H1 (cell line): ENCODE results near the gene TFG. TPM values are rescaled to one million over a fixed set of nuclear protein-coding genes. Genes with fewer than 3 reads are reported as not detected.
A peak's percentile ranks its signal among the peaks of the same experiment; 100 is the strongest.

Experiments
- CTCF ChIA-PET: fragments of 300-600 bp; sonication (Branson Sonifier 250); formaldehyde crosslinking; loops from one replicate; lab custom pipeline; 2021; ENCODE audit not compliant: partially characterized antibody; lab: Charles Lee
- POLR2A ChIA-PET: fragments of 300-600 bp; sonication (Branson Sonifier 250); formaldehyde crosslinking; loops from one replicate; lab custom pipeline; 2021; ENCODE audit warnings: inconsistent platforms; ENCODE audit not compliant: partially characterized antibody; lab: Charles Lee
- DNase-seq, 2 experiments: peaks; one replicate each; pipeline versions ENCODE4 v3.0.0 to v3.0.0-alpha.2; 2010 to 2022; ENCODE audit warnings: low spot score in 2 of 2, low read depth in 1 of 2, mixed read lengths in 1 of 2
- FAIRE-seq: peaks from 2 replicates; lab custom pipeline; 2011; peaks lifted over from hg19 to GRCh38; lab: Jason Lieb, UNC
- H2AFZ ChIP-seq: 2 replicates; pipeline ENCODE4 v1.8.1; 2012; ENCODE audit warnings: low read length, inconsistent platforms
- H2AK5ac ChIP-seq: 2 replicates; pipeline ENCODE4 v1.6.1; 2013; ENCODE audit warnings: low read depth, low read length
- H2BK120ac ChIP-seq: replicated peaks from 2 replicates; pipeline ENCODE3; 2013; ENCODE audit warnings: low read depth, low read length, inconsistent platforms
- H2BK12ac ChIP-seq: 2 replicates; pipeline ENCODE4 v1.6.1; 2013; ENCODE audit warnings: low read depth, low read length
- H2BK15ac ChIP-seq: 2 replicates; pipeline ENCODE4 v1.6.1; 2013; ENCODE audit warnings: low read length
- H2BK20ac ChIP-seq: 2 replicates; pipeline ENCODE4 v1.6.1; 2013; ENCODE audit warnings: low read length
- H2BK5ac ChIP-seq: 2 replicates; pipeline ENCODE4 v1.6.1; 2013; ENCODE audit warnings: low read depth, low read length
- H3K14ac ChIP-seq: 2 replicates; pipeline ENCODE4 v1.6.1; 2013; ENCODE audit warnings: inconsistent platforms; ENCODE audit not compliant: insufficient read length
- H3K18ac ChIP-seq: 2 replicates; pipeline ENCODE4 v1.6.1; 2013; ENCODE audit warnings: low read length; ENCODE audit errors: extremely low read depth
- H3K23ac ChIP-seq: 2 replicates; pipeline ENCODE4 v1.6.1; 2013; ENCODE audit warnings: inconsistent platforms; ENCODE audit not compliant: insufficient read length
- H3K23me2 ChIP-seq: 2 replicates; pipeline ENCODE4 v1.6.1; 2013; ENCODE audit warnings: low read depth, low read length
- H3K27ac ChIP-seq: 2 replicates; pipeline ENCODE4 v1.6.1; 2011; ENCODE audit warnings: low read depth, low read length, inconsistent platforms
- H3K27me3 ChIP-seq, 4 experiments: replicated peaks in 1 of 4; 1 replicate in 1 of 4; 2 replicates in 3 of 4; pipeline versions ENCODE4 v1.6.1 to v1.8.1; 2011 to 2013; ENCODE audit warnings: low read length in 3 of 4, mild to moderate bottlenecking in 3 of 4, inconsistent platforms in 2 of 4, mixed read lengths in 2 of 4, moderate library complexity in 1 of 4; ENCODE audit not compliant: control insufficient read depth in 3 of 4, insufficient read depth in 3 of 4; ENCODE audit errors: extremely low read depth in 1 of 4
- H3K36me3 ChIP-seq, 4 experiments: 2 replicates each; pipeline versions ENCODE4 v1.6.1 to v1.8.1; 2011 to 2013; ENCODE audit warnings: mild to moderate bottlenecking in 4 of 4, low read length in 3 of 4, moderate library complexity in 2 of 4, control low read depth in 1 of 4, inconsistent platforms in 1 of 4; ENCODE audit not compliant: insufficient read depth in 4 of 4, control insufficient read depth in 2 of 4
- H3K4ac ChIP-seq: replicated peaks from 2 replicates; pipeline ENCODE3; 2013; ENCODE audit warnings: low read length, low read depth, mixed read lengths, inconsistent platforms; ENCODE audit not compliant: insufficient read length
- H3K4me1 ChIP-seq, 4 experiments: replicated peaks in 1 of 4; 1 replicate in 1 of 4; 2 replicates in 3 of 4; pipeline versions ENCODE4 v1.6.1 to v1.8.1; 2011 to 2013; ENCODE audit warnings: low read length in 3 of 4, inconsistent platforms in 2 of 4, mixed read lengths in 1 of 4; ENCODE audit not compliant: insufficient read depth in 4 of 4, control insufficient read depth in 3 of 4
- H3K4me2 ChIP-seq, 2 experiments: 2 replicates each; pipeline versions ENCODE4 v1.6.1 to v1.8.1; 2011 to 2013; ENCODE audit warnings: low read depth in 2 of 2, low read length in 2 of 2, control low read depth in 1 of 2, inconsistent platforms in 1 of 2, mild to moderate bottlenecking in 1 of 2; ENCODE audit not compliant: insufficient read depth in 1 of 2
- H3K4me3 ChIP-seq, 4 experiments: fragments of 200-600, 300-600 bp in 1 of 4; sonication (generic), shearing (Covaris generic), sonication (Bioruptor Twin) in 1 of 4; 2 replicates each; pipeline versions ENCODE4 v1.5.1 to v1.8.1; 2011 to 2016; ENCODE audit warnings: low read length in 4 of 4, low read depth in 3 of 4, control low read depth in 2 of 4, inconsistent platforms in 2 of 4, mild to moderate bottlenecking in 2 of 4, mixed read lengths in 1 of 4, moderate library complexity in 1 of 4; ENCODE audit not compliant: insufficient read depth in 2 of 4; ENCODE audit errors: extremely low read depth in 1 of 4
- H3K56ac ChIP-seq: replicated peaks from 2 replicates; pipeline ENCODE3; 2013; ENCODE audit warnings: low read depth, mild to moderate bottlenecking, mixed read lengths, low read length, inconsistent platforms; ENCODE audit not compliant: insufficient read length
- H3K79me1 ChIP-seq: 2 replicates; pipeline ENCODE4 v1.6.1; 2013; ENCODE audit warnings: low read depth, low read length, control low read depth
- H3K79me2 ChIP-seq, 2 experiments: 2 replicates each; pipeline versions ENCODE4 v1.6.1 to v1.8.1; 2012 to 2013; ENCODE audit warnings: low read length in 2 of 2, mild to moderate bottlenecking in 2 of 2, inconsistent platforms in 1 of 2; ENCODE audit not compliant: insufficient read depth in 2 of 2, control insufficient read depth in 1 of 2
- H3K9ac ChIP-seq, 4 experiments: replicated peaks in 1 of 4; 1 replicate in 1 of 4; 2 replicates in 3 of 4; pipeline versions ENCODE4 v1.6.1 to v1.8.1; 2011 to 2013; ENCODE audit warnings: low read depth in 3 of 4, low read length in 3 of 4, control low read depth in 2 of 4, mild to moderate bottlenecking in 2 of 4, moderate library complexity in 2 of 4, inconsistent platforms in 1 of 4; ENCODE audit errors: extremely low read depth in 1 of 4
- H3K9me3 ChIP-seq, 2 experiments: 2 replicates each; pipeline versions ENCODE4 v1.6.1 to v1.8.1; 2012 to 2013; ENCODE audit warnings: mild to moderate bottlenecking in 2 of 2, moderate library complexity in 2 of 2, control low read depth in 1 of 2, inconsistent platforms in 1 of 2, low read depth in 1 of 2, low read length in 1 of 2, mixed read lengths in 1 of 2; ENCODE audit not compliant: insufficient read depth in 2 of 2
- H4K20me1 ChIP-seq, 2 experiments: replicated peaks in 1 of 2; 2 replicates each; pipeline versions ENCODE3 to v1.8.1; 2011 to 2013; ENCODE audit warnings: inconsistent platforms in 2 of 2, low read length in 2 of 2, mild to moderate bottlenecking in 1 of 2; ENCODE audit not compliant: insufficient read depth in 2 of 2, control insufficient read depth in 1 of 2
- H4K5ac ChIP-seq: 2 replicates; pipeline ENCODE4 v1.6.1; 2013; ENCODE audit warnings: low read length, low read depth, mixed read lengths, inconsistent platforms; ENCODE audit not compliant: insufficient read length
- H4K8ac ChIP-seq: 2 replicates; pipeline ENCODE4 v1.8.0; 2013; ENCODE audit warnings: mild to moderate bottlenecking, moderate library complexity, low read length, inconsistent platforms; ENCODE audit not compliant: insufficient read depth; ENCODE audit errors: extremely low read depth
- H4K91ac ChIP-seq: replicated peaks from 2 replicates; pipeline ENCODE3; 2013; ENCODE audit warnings: low read length, mixed read lengths, inconsistent platforms; ENCODE audit not compliant: insufficient read length
- CEBPB ChIP-seq: IDR thresholded peaks from 2 replicates; pipeline ENCODE4 v1.6.1; 2012; ENCODE audit warnings: low read depth, low read length
- CTBP2 ChIP-seq: IDR thresholded peaks from 2 replicates; pipeline ENCODE4 v1.7.0; 2011; ENCODE audit warnings: borderline replicate concordance, mild to moderate bottlenecking, moderate library complexity, mixed read lengths, low read length; ENCODE audit not compliant: insufficient read depth, insufficient read length
- CTCF ChIP-seq, 3 experiments: IDR thresholded peaks; 1 replicate in 2 of 3; 2 replicates in 1 of 3; pipeline versions ENCODE4 v1.5.1 to v1.6.1; 2011; ENCODE audit warnings: low read length in 3 of 3, mild to moderate bottlenecking in 3 of 3, inconsistent platforms in 2 of 3, low read depth in 1 of 3, moderate library complexity in 1 of 3; ENCODE audit not compliant: insufficient read depth in 1 of 3; ENCODE audit errors: control extremely low read depth in 1 of 3
- GABPA ChIP-seq: IDR thresholded peaks from 2 replicates; pipeline ENCODE4 v1.6.1; 2011; ENCODE audit warnings: mild to moderate bottlenecking, low read length, moderate library complexity, borderline replicate concordance; ENCODE audit not compliant: insufficient read depth
- GTF2F1 ChIP-seq: IDR thresholded peaks from 2 replicates; pipeline ENCODE4 v1.6.1; 2012; ENCODE audit warnings: low read depth, low read length, improper control_type of control experiment, borderline replicate concordance
- KDM5A ChIP-seq: fragments of 200-600 bp; IDR thresholded peaks from 2 replicates; pipeline ENCODE4 v1.7.1; 2012; ENCODE audit warnings: mild to moderate bottlenecking, low read length, inconsistent platforms, mixed read lengths
- POLR2AphosphoS5 ChIP-seq: IDR thresholded peaks from 2 replicates; pipeline ENCODE4 v1.6.1; 2011; ENCODE audit warnings: low read depth, low read length
- SAP30 ChIP-seq: fragments of 300-600 bp; sonication (generic); IDR thresholded peaks from 2 replicates; pipeline ENCODE4 v1.7.1; 2012; ENCODE audit warnings: low read length, moderate library complexity, mild to moderate bottlenecking, inconsistent platforms; ENCODE audit not compliant: insufficient read depth, insufficient replicate concordance
- SIN3A ChIP-seq, 2 experiments: IDR thresholded peaks in 1 of 2; conservative IDR thresholded peaks in 1 of 2; 2 replicates each; pipeline ENCODE4 v1.6.1; 2011 to 2012; ENCODE audit warnings: low read length in 2 of 2, improper control_type of control experiment in 1 of 2, low read depth in 1 of 2, mild to moderate bottlenecking in 1 of 2
- TBP ChIP-seq: IDR thresholded peaks from 2 replicates; pipeline ENCODE4 v1.6.1; 2011; ENCODE audit warnings: low read depth, low read length, improper control_type of control experiment
- WGBS, 2 experiments: shearing (Covaris generic) in 1 of 2; methylation state at CpG; one replicate each; pipeline versions ENCODE4 v1.1.6 to v1.1.7; 2013 to 2015; ENCODE audit warnings: low lambda C conversion rate in 2 of 2, mixed read lengths in 2 of 2, inconsistent platforms in 1 of 2, low coverage in 1 of 2, missing lambda C conversion rate in 1 of 2; ENCODE audit not compliant: insufficient replicate concordance in 2 of 2, insufficient coverage in 1 of 2, insufficient read length in 1 of 2; ENCODE audit errors: extremely low coverage in 1 of 2, missing lambda C conversion rate in 1 of 2; 5-methylcytosine and 5-hydroxymethylcytosine counted together
- polyA plus RNA-seq, 7 experiments: library from polyadenylated mRNA; depleted of rRNA in 3 of 7; stranded (reverse) in 5 of 7; unstranded in 2 of 7; fragments of >200 nt in 5 of 7; fragments of 200-250 nt in 2 of 7; gene quantifications; 1 replicate in 5 of 7; 2 replicates in 1 of 7; 4 replicates in 1 of 7; pipeline versions ENCODE4 v1.2.1 to v1.2.3, GENCODE V29; 2011 to 2013; ENCODE audit warnings: missing spikeins in 2 of 7, mixed read lengths in 2 of 7
- total RNA-seq: library from RNA; stranded (reverse); fragmentation: NEBNext Ultra II Directional; extraction: Animal tissue kit (Norgen Biotek cat#: 25700); gene quantifications from 2 replicates; pipeline ENCODE4 v1.2.1, GENCODE V29; 2021

The TFG gene
- total and polyA plus RNA-seq, 2 of the 8 experiments (the other 6 are each of a cell fraction or from before 2014, with no cell fraction given), result 81.9 to 98.4 TPM

- no peak overlapping the region for H3K27ac ChIP-seq
- H3K27me3 ChIP-seq, result no peaks in the 10 kb centered on the region
- no peaks in the 10 kb centered on the region for H3K9me3 ChIP-seq
- H3K23ac ChIP-seq, result no peak overlapping the region
- peak overlapping the region; percentile 30 for H2BK120ac ChIP-seq
- no peak overlapping the region for H2BK15ac ChIP-seq
- peak overlapping the region; percentile 77; the same call in 1 of the 2 replicates for H2BK12ac ChIP-seq
- H3K23me2 ChIP-seq, result no peaks in the 10 kb centered on the region
- DNase-seq, result peak in 1 of 2 experiments; percentile 52
- peak overlapping the region; percentile 90 for H2AFZ ChIP-seq
- H3K79me2 ChIP-seq, result no peaks in the 10 kb centered on the region
- H3K4me3 ChIP-seq, result peak overlapping the region in 2 of 4 experiments; percentile 7 to 14; a peak in 2 of 8 replicates
- peak overlapping the region; percentile 95 for H3K18ac ChIP-seq
- H3K14ac ChIP-seq, result no peak overlapping the region
- H2BK20ac ChIP-seq, result peak overlapping the region; percentile 97; the same call in 1 of the 2 replicates
- H4K5ac ChIP-seq, result no peak overlapping the region
- peaks cover 0 to 7% (median 2%) of the 10 kb centered on the region in 4 experiments; a peak in 2 of 7 replicates for H3K4me1 ChIP-seq
- peak overlapping the region; percentile 43 to 70; a peak in 3 of 4 replicates for H3K4me2 ChIP-seq
- ChIA-PET CTCF (interaction anchor here (1.2 to 5.1 kb wide), 5 partner anchors 8 to 307 kb away, joined by 3 to 33 read pairs (median 3); no protein-coding TSS in a partner anchor), POLR2A (interaction anchor here (0.6 to 3.3 kb wide), 5 partner anchors 9 to 61 kb away, joined by 3 to 12 read pairs (median 3); partner anchors contain the start of gene TFG)
- no peaks in the 10 kb centered on the region for H3K36me3 ChIP-seq
- no peak overlapping the region; a peak in 1 of 7 replicates for H3K9ac ChIP-seq
- no peak overlapping the region for H2AK5ac ChIP-seq
- H3K56ac ChIP-seq, result no peak overlapping the region
- peak; percentile 86 for FAIRE-seq
- H2BK5ac ChIP-seq, result 0 out of 2 replicates have a peak overlapping the region, but pooled peaks have one; percentile 53
- H3K4ac ChIP-seq, result no peak overlapping the region
- WGBS, 2 experiments, result 27% methylated on average over 3 of the region's 3 CpGs; no CpG with 5 or more reads in 1 of the 2 experiments
- H4K8ac ChIP-seq, result no peak overlapping the region
- H3K79me1 ChIP-seq, result no peaks in the 10 kb centered on the region
- H4K20me1 ChIP-seq, result no peaks in the 10 kb centered on the region
- H4K91ac ChIP-seq, result no peak overlapping the region
- TF ChIP-seq GTF2F1 (no peak), CEBPB (no peak), CTBP2 (no peak), GABPA (no peak), SIN3A (conservative IDR thresholded peaks at IDR 0.05 in 1 of 2, IDR thresholded peaks at IDR 0.05 in 1 of 2; ENCODE audit: low read depth in 1 of 2, low read length in 2 of 2) (no peak), POLR2AphosphoS5 (no peak), SAP30 (no peak), TBP (no peak), KDM5A (no peak), CTCF (IDR thresholded peaks at IDR 0.05; ENCODE audit: control extremely low read depth in 1 of 3, insufficient read depth in 1 of 3, low read depth in 1 of 3, low read length in 3 of 3) (no peak)
Measured at GRCh38 chr3:100769693-100770092, 60.4 kb downstream of the TFG start.
